GM19395 (cell line): ENCODE data around the gene ATP8B4.

Experiments
- ATAC-seq: cut with Tn5 transposase; IDR thresholded peaks from one replicate; pipeline ENCODE4 v1.9.1; 2021; ENCODE audit warnings: mild to moderate bottlenecking, moderate library complexity; ENCODE audit not compliant: unreplicated experiment

Gene ATP8B4

DNA sequence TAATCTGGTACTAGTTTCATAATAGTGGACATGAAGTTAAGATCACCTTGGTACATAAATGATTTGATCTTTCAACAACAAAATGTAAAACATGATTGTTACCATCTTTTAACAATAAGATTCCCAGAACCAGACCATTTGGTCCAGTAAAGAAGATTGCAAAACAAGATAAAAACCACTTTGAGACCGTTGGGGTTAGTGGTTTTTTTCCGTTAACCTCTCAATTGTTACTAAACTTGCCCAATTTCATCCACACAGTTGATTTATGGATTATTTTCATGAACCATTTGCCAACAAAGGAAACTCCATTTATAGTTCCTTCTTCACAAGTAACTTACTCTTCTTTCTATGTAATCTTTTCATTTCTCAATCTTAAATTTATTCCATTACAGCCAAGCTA lies 53.8 kb downstream of the ATP8B4 start:
- ATAC-seq, result no peak

- no peak for ATAC-seq
These were observed 54.4 kb downstream of the ATP8B4 start for GRCh38 chr15:50064673-50065072.

- no peak for ATAC-seq
These were observed 55.8 kb downstream of the ATP8B4 start for GRCh38 chr15:50063226-50063625.

DNA sequence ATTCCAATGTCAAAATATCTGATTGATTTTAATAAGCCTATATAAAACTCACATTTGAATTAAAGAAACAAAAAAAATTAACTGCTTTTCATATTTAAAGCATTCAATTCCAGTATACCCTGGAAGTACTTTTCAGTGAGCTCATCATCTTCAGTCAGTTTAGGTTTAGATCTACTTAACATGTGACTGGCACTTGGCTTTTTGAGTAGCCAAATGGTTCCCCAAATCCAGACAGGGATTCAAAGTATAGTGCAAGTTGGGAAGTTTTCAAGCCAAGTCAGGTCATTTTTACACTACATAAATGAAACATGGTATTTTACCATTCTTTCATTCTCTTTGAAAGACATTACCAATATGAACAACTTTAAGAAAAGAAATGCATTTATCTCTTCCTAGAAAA lies 57.5 kb downstream of the ATP8B4 start:
- ATAC-seq, result no peak

GRCh38 chr15:50059883-50060282 lies 59.1 kb downstream of the ATP8B4 start:
- no peak for ATAC-seq

DNA sequence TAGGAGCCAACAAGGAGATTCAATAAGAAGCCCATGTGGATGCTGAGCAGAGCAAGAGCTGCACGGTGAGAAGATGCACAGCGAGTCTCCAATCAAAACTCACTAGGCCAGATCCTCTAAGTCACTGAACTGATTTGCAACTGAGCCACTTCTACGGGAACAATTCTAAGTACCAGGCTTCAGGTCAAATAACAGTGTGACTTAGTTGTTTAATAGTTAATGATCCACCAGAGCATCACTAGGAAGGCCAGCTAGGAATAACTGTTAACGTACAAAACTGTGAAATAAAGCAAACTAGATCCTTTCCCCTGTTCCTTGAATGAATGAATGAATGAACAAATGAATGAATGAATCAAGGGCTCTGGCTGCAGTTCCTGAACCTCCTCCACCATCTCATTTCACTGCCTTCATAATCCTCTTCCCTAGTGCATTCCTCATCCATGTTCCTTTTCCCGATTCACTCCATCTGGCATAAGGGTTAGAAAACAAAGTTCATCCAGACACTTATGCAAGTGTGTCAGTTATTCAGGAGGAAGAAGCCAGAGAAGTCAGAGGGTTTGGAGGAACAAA lies 59.7 kb downstream of the ATP8B4 start:
- no peak for ATAC-seq

- ATAC-seq, result no peak
These were observed 61.0 kb downstream of the ATP8B4 start for GRCh38 chr15:50057905-50058639.

DNA sequence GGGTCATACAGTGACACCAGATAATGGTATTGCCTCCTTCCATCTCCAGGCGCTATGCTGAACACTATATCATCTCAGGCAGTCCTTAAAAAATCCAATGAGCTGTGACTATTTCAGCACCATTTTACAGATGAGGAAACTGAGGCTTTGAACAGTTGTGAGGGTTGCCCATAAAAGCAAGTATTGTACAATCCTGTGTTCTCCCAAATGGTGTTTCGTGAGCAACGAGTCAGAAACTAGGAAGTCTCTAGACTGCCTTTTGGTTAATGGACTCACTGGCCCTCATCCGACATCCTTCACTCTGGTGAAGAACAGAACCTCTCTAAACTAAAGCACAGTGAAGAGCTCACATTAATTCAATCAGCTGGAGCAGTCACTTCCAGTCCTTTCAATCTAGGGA lies 61.8 kb downstream of the ATP8B4 start:
- no peak for ATAC-seq

GRCh38 chr15:50055750-50056157 lies 63.3 kb downstream of the ATP8B4 start:
- no peak for ATAC-seq

DNA sequence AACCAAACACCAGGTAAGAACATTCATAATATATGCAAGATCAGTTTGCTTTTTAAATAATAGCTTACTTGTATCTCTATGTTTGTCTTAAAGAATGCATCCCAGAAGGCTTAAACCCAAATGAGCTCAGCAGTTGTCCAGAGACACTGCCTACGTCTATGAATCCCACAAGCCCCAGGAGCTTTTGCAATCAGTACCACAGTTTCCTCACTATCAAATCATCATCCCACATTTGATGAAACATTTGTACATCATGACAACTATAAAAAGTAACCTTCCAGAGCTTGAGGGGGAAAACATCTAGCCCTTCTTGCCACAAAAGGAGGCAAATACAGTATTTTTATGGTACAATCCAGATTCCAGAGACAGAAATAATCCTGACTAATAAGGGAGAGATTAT lies 63.7 kb downstream of the ATP8B4 start:
- no peak for ATAC-seq

DNA sequence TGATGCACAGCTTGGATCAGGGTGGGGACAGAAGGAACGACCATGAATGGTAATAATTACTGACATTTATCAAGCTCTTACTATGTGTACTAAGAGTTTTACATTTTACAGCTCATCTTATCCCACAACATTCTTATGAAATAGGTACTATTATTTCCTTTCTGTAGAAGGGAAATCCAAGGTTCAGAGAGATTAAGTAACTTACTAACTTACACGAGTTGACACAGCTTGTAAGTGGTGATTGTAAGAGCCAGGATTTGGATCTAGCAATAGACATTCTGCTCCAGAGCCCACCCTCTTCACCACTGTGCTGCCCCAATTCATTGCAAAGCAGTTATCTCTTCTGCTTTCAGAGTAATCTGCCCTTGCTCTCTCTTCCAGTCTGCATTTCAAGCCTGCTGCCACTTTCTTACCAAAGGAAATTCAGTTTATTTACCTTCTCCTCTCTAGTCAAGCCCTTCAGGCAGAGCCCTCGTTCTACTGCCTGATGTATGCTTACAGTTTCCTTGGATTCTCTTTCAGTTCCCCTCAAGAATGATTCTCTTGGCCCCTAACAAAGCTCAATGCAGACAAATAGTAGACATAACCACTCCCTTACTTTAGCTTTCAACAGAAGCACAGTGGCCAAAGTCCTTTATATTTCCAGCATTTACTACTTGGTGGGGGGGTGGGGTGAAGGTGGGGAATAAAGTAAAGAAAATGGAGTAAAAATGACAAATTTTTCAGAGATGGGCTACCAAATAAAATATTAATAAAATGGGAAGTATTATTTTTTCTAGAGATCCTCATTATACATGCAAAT lies 65.8 kb downstream of the ATP8B4 start:
- no peak for ATAC-seq

DNA sequence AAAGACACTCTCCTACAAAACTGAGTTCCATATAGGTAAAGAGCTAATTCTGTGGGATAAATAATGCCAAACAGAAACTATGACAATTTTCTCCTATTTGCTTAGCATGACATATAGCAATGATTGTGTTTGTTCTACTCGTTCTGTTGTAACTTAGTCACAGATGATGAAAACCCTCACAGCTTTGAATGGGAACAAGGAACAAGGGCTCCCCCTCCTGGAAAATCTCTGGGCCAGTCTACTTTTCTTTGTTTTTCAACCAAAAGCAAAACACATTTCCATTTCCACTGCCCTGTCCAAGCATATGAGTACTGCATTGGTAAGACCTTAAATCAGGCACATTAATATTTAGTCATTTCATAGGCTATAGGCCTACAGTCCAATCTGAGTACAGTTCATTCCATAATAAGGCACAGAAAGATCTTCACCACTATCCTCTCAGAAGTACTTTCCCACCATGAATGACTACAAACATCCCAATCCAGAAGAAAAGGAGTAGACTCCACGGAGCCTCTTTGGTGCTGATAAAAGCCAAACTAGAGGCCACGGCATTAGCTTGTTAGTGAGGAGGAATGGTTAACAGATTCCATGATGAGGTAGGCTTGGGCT lies 67.1 kb downstream of the ATP8B4 start:
- ATAC-seq, result no peak

- ATAC-seq, result no peak
These were observed 67.9 kb downstream of the ATP8B4 start for GRCh38 chr15:50050986-50051743.

DNA sequence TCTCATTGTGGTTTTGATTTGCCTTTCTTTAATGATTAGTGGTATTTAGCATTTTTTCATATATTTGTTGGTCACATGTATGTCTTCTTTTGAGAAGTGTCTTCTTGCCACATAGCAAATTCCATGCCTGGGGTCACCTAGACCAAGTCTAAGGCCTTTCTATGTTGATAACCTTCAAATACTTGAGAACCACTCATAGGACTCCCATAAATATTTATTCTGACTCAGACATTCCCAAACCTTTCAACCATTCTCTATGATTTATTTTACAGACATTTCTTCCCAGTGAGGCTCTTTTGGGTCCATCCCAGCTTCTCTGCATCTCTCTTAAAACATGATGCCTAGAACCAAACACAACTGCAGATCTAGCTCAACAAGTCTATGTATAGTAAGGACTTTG lies 69.2 kb downstream of the ATP8B4 start:
- ATAC-seq, result no peak

DNA sequence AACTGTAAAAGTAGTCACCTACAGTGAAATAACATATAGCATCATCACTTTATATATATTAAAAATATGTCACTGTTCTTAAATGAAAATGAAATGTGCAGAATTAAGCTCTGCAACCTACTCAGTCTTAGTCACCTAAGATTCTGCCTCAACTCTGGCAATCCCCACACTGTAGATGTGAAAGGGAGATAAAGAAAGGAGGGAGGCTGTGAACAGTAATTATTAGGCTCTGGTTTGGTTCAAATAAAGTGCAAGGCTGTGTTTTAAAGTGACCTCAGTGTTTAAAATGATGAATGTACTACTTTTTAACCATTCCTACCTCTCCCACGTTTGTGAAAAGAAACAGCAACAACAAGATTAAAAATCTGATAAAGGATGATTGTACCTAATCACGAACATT lies 72.2 kb downstream of the ATP8B4 start:
- no peak for ATAC-seq

DNA sequence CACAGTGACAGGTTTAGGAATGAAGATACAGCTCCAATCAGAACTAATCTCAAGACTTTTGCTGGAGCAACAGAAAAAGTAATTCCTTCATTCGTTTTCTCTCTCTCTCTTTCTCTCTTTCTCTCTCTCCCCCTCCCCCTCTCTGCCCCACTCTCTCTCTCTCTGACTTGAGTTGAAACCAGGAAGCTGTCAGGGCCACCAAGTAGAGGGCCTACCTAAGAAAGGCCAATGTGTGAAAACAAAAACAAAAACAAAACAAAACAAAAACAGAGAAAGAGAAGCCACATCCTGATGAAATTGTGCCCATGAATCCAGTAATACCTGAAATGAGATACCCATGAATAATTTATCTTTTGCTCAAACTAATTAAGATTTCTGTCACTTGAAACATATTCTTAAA lies 72.9 kb downstream of the ATP8B4 start:
- no peak for ATAC-seq

- no peak for ATAC-seq
These were observed 74.1 kb downstream of the ATP8B4 start for GRCh38 chr15:50044904-50045303.

GRCh38 chr15:50044406-50044805 lies 74.6 kb downstream of the ATP8B4 start:
- no peak for ATAC-seq

DNA sequence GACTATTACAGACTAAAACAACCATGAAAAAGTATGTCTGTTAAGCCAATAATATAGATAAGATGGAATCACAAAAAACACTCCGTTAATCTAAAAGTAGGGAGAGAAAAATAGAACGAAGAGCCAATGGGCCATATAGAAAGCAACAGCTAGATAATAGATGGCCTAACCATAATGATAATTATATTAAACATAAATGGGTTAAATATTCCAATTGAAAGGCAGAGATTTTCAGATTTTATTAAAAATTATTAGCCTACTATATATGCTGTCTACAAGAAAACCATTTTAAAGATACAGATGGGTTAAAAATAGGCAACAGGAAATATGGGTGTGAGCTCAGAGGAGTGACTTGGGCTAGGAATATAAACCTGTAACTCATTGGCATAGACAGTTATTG lies 76.3 kb downstream of the ATP8B4 start:
- no peak for ATAC-seq

DNA sequence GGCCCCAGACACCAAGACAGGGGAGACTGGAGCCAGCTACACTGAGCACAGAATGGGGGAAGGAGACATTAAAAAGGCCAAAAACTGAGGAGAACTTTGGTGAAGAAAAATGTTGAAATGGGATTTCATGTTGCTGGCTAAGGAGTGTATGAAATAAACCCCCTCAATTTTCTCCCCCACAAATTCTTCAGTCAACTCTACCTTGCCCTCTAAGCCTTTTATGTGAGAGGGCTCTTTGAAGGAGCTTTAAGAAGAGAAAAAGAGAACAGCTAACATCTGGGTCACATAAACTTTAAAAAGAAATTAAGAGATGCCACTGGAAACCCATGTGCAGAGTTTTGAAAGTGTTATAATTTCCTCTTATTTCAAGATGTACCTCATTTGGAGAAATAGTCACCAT lies 88.6 kb downstream of the ATP8B4 start:
- no peak for ATAC-seq

GRCh38 chr15:50028326-50028725 lies 90.7 kb downstream of the ATP8B4 start:
- ATAC-seq, result no peak
